Stimulated activated CD4-positive, alpha-beta T cell treated with anti-CD3 and anti-CD28 coated beads, Interleukin-12 subunit alpha, Interleukin-12 subunit beta, amount 100 ng/mL, for 4 hours (primary cell): Measurements from ENCODE around the gene THOP1.

Experiments used
- DNase-seq: peaks from one replicate; pipeline ENCODE4 v3.0.0-alpha.2; 2020

THOP1 gene

GRCh38 chr19:2785244-2785997 is at the start of gene THOP1:
TSS of gene THOP1 (plus strand) at chr19:2785503. CDS start at chr19:2785663, 160 bp downstream.
- DNase-seq = peak; percentile 99

GRCh38 chr19:2736550-2737190 is 48.6 kb upstream of the THOP1 start:
- DNase-seq = no peak

GRCh38 chr19:2739602-2740313 is 45.5 kb upstream of the THOP1 start, which contains the start of gene SLC39A3:
TSS of gene SLC39A3 (minus strand) at chr19:2740017. CDS start at chr19:2737257, 2,760 bp downstream.
- DNase-seq = peak; percentile 99

- no peak for DNase-seq
Measured at GRCh38 chr19:2740314-2740656, 45.0 kb upstream of the THOP1 start.

GRCh38 chr19:2743099-2743498 is 42.2 kb upstream of the THOP1 start:
- DNase-seq = no peak

GRCh38 chr19:2744113-2744512 is 41.2 kb upstream of the THOP1 start:
- no peak for DNase-seq

- no peak for DNase-seq
Measured at GRCh38 chr19:2747349-2747748, 38.0 kb upstream of the THOP1 start.

GRCh38 chr19:2750808-2751437 is 34.4 kb upstream of the THOP1 start:
- no peak for DNase-seq

- no peak for DNase-seq
Measured at GRCh38 chr19:2751438-2751830, 33.9 kb upstream of the THOP1 start.

- DNase-seq = no peak
Measured at GRCh38 chr19:2754659-2755447, 30.4 kb upstream of the THOP1 start.

GRCh38 chr19:2755448-2755705 is 29.9 kb upstream of the THOP1 start:
- DNase-seq = no peak

- no peak for DNase-seq
Measured at GRCh38 chr19:2755811-2756210, 29.5 kb upstream of the THOP1 start.

- no peak for DNase-seq
Measured at GRCh38 chr19:2756477-2756876, 28.8 kb upstream of the THOP1 start.

- DNase-seq = no peak
Measured at GRCh38 chr19:2756921-2757881, 28.1 kb upstream of the THOP1 start.

- DNase-seq = no peak
Measured at GRCh38 chr19:2758601-2759313, 26.5 kb upstream of the THOP1 start.

GRCh38 chr19:2759362-2759761 is 25.9 kb upstream of the THOP1 start:
- DNase-seq = no peak

- DNase-seq = no peak
Measured at GRCh38 chr19:2759965-2760364, 25.3 kb upstream of the THOP1 start.

GRCh38 chr19:2761309-2761677 is 24.0 kb upstream of the THOP1 start:
- DNase-seq = no peak

GRCh38 chr19:2761876-2762782 is 23.2 kb upstream of the THOP1 start:
- DNase-seq = no peak
